Measurements from ENCODE around the gene MFAP1. TPM values are rescaled to one million over a fixed set of nuclear protein-coding genes. Genes with fewer than 3 reads are reported as not detected.

Gene MFAP1
- total and polyA plus RNA-seq, 4 donors = 12.5 to 21.8 (median 16.7) TPM

DNA sequence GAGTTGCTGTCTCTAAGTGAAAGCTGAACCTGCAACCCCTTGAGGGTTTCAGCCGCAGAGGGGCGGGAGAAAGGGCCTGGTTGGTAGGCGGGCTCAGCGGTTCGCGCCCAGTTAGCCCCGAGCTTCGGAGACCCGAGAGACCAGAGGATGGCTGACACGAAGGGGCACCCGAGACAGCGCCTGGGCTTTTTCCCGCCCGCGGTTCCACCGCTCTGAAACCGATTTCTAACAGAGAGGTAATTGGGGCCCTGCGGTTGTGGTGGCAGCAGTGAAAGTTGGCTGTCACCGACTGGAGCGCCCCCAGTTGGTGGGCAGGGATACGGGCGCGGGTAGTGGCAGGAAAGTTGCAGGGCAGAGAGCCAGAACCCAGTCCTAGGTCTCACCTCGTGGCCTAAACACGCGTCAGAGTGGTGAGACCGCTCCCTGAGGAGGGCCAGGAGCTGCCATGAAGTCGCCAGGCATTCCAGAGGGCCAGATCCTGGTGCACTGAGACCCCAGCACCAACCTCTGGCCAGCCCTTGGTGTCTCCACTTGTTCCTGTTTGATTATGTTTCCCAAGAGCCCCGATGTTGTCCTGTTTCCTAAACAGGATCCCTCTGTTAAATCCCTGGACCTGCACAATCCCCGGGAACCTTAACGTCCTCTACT, 47.1 kb downstream of the MFAP1 start:
- H3K36me3 ChIP-seq (ENCODE audit: control insufficient read depth in 4 of 4, insufficient read depth in 4 of 4, low read length in 4 of 4) = peaks cover 5 to 10% (median 7%) of the 10 kb centered on the region in 4 donors
- H3K9me3 ChIP-seq (ENCODE audit: control insufficient read depth in 4 of 4, insufficient read depth in 3 of 4, low read length in 3 of 4) = no peaks in the 10 kb centered on the region
- H3K4me1 ChIP-seq (ENCODE audit: control insufficient read depth in 5 of 5, insufficient read depth in 5 of 5, low read length in 5 of 5) = peaks cover 0 to 12% (median 4%) of the 10 kb centered on the region in 5 donors
- peak; percentile 71 for TF ChIP-seq CTCF (IDR thresholded peaks at IDR 0.05; ENCODE audit: control extremely low read depth, extremely low read depth)
- H3K4me3 ChIP-seq = peak overlapping the region; percentile 16
- H3K9ac ChIP-seq (ENCODE audit: insufficient read depth in 1 of 2, low read length in 2 of 2) = peak overlapping the region; percentile 68 to 73
- H3K27ac ChIP-seq (ENCODE audit: low read depth in 1 of 2, low read length in 1 of 2) = peak overlapping the region; percentile 70 to 77
- 2% methylated on average over 30 to 31 of the region's 31 CpGs for WGBS, 2 donors
- H3K27me3 ChIP-seq (ENCODE audit: control insufficient read depth in 3 of 3, insufficient read depth in 3 of 3, low read length in 2 of 3) = no peaks in the 10 kb centered on the region
- ATAC-seq (ENCODE audit: insufficient read depth, low FRiP score) = peak; percentile 79
- peak in 2 of 3 donors; percentile 76 to 78 for DNase-seq

GRCh38 chr15:43776718-43777266, 47.7 kb downstream of the MFAP1 start, which contains the start of gene ELL3:
ELL3 (minus strand) TSS chr15:43776966; CDS start chr15:43776901, 65 bp downstream.
- TF ChIP-seq CTCF (IDR thresholded peaks at IDR 0.05; ENCODE audit: control extremely low read depth, extremely low read depth) = no peak
- no peaks in the 10 kb centered on the region for H3K9me3 ChIP-seq (ENCODE audit: control insufficient read depth in 4 of 4, insufficient read depth in 3 of 4, low read length in 3 of 4)
- H3K27ac ChIP-seq (ENCODE audit: low read depth in 1 of 2, low read length in 1 of 2) = peak within 1 kb of the TSS; percentile 70 to 77
- H3K4me3 ChIP-seq = peak within 1 kb of the TSS; percentile 25
- ATAC-seq (ENCODE audit: insufficient read depth, low FRiP score) (peak; percentile 91), DNase-seq (peak; percentile 65 to 79 (median 74))
- WGBS, 2 donors = 2 to 3% methylated on average over 27 to 41 of the region's 41 CpGs
- H3K36me3 ChIP-seq (ENCODE audit: control insufficient read depth in 4 of 4, insufficient read depth in 4 of 4, low read length in 4 of 4) = peaks cover 6 to 14% (median 10%) of the 10 kb centered on the region in 4 donors
- H3K9ac ChIP-seq (ENCODE audit: insufficient read depth in 1 of 2, low read length in 2 of 2) = peak within 1 kb of the TSS; percentile 68 to 73
- peaks cover 0 to 12% (median 4%) of the 10 kb centered on the region in 5 donors for H3K4me1 ChIP-seq (ENCODE audit: control insufficient read depth in 5 of 5, insufficient read depth in 5 of 5, low read length in 5 of 5)
- no peaks in the 10 kb centered on the region for H3K27me3 ChIP-seq (ENCODE audit: control insufficient read depth in 3 of 3, insufficient read depth in 3 of 3, low read length in 2 of 3)

GRCh38 chr15:43776101-43776717, 48.3 kb downstream of the MFAP1 start:
- H3K9ac ChIP-seq (ENCODE audit: insufficient read depth in 1 of 2, low read length in 2 of 2) = peak overlapping the region in 1 of 2 donors; percentile 11
- no peaks in the 10 kb centered on the region for H3K27me3 ChIP-seq (ENCODE audit: control insufficient read depth in 3 of 3, insufficient read depth in 3 of 3, low read length in 2 of 3)
- WGBS, 2 donors = 45 to 56% methylated on average over 33 to 35 of the region's 35 CpGs
- H3K9me3 ChIP-seq (ENCODE audit: control insufficient read depth in 4 of 4, insufficient read depth in 3 of 4, low read length in 3 of 4) = no peaks in the 10 kb centered on the region
- ATAC-seq (ENCODE audit: insufficient read depth, low FRiP score) (peak; percentile 17), DNase-seq (peak in 2 of 3 donors; percentile 29 to 35)
- H3K4me1 ChIP-seq (ENCODE audit: control insufficient read depth in 5 of 5, insufficient read depth in 5 of 5, low read length in 5 of 5) = peaks cover 0 to 12% (median 4%) of the 10 kb centered on the region in 5 donors
- peak overlapping the region; percentile 25 for H3K4me3 ChIP-seq
- peaks cover 8 to 19% (median 15%) of the 10 kb centered on the region in 4 donors for H3K36me3 ChIP-seq (ENCODE audit: control insufficient read depth in 4 of 4, insufficient read depth in 4 of 4, low read length in 4 of 4)
- H3K27ac ChIP-seq (ENCODE audit: low read depth in 1 of 2, low read length in 1 of 2) = peak overlapping the region; percentile 27 to 62
- no peak for TF ChIP-seq CTCF (IDR thresholded peaks at IDR 0.05; ENCODE audit: control extremely low read depth, extremely low read depth)
